Stomach (tissue), 4 donors: ENCODE results near the gene CYTH1.

Source experiments
- EP300 ChIP-seq: sonication (generic); formaldehyde crosslinking; IDR thresholded peaks from one replicate; pipeline ENCODE4 v1.6.1; 2017; ENCODE audit warnings: antibody characterized with exemption
- POLR2A ChIP-seq, 4 donors: fragments of 450-650 bp; IDR thresholded peaks; one replicate each; pipeline ENCODE4 v1.6.1; 2016; ENCODE audit warnings: antibody characterized with exemption in 4 of 4, control low read depth in 2 of 4, mild to moderate bottlenecking in 1 of 4, moderate library complexity in 1 of 4
- TF ChIP-seq, protein P1 (sequence below), 7 experiments: fragments of 450-650 bp in 4 of 7; fragments of 200-600 bp in 3 of 7; sonication (generic) in 3 of 7; IDR thresholded peaks; one replicate each; pipeline ENCODE4 v1.5.1; 2016 to 2019; ENCODE audit warnings: antibody characterized with exemption in 7 of 7, control low read depth in 2 of 7, mild to moderate bottlenecking in 1 of 7

DNA sequence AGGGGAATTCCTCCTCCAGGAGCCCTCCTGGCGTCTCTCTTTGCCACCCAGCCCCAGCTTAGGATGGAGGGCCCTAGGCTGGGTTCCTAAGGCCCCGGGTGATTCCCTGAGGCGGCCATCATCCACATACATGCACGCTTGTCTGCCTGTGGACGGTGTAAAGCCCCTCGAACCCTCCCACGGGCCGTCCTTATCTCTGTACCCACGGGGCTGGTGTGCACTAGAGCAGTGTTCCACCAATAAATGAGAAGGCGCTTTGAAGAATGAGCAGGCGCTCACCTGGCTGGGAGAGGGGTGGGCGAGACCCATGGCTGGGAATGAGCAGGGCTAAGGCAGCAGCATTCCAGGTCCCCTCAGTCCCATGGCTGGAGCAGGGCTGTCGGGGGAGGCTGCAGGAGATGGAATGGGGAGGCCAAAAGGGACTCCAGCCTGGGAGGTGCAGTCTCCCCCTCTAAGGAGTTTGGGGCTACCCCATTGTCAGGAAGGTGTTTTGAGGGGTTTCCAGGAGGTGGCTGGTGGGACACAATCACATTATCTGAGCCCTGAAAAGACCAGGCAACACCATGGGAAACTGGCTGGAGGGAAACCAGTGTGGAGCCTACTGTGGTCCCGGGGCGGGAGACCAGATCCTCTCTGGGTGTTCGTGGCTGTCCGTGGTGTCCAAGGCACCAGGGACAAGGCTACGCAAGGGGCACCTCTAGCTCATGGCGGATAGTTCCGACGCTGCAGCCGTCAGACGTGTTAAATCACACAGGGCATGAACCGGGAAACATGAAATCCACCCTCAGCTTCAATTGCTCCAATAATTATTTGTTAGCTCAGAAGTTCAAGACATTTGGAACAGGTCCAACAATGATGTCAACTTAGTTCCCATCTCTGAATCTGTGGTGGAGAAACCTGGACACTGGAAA is 117.3 kb downstream of the CYTH1 start:
- TF ChIP-seq POLR2A (IDR thresholded peaks at IDR 0.05) (no peak), EP300 (no peak)
- TF ChIP-seq, protein P1, sequence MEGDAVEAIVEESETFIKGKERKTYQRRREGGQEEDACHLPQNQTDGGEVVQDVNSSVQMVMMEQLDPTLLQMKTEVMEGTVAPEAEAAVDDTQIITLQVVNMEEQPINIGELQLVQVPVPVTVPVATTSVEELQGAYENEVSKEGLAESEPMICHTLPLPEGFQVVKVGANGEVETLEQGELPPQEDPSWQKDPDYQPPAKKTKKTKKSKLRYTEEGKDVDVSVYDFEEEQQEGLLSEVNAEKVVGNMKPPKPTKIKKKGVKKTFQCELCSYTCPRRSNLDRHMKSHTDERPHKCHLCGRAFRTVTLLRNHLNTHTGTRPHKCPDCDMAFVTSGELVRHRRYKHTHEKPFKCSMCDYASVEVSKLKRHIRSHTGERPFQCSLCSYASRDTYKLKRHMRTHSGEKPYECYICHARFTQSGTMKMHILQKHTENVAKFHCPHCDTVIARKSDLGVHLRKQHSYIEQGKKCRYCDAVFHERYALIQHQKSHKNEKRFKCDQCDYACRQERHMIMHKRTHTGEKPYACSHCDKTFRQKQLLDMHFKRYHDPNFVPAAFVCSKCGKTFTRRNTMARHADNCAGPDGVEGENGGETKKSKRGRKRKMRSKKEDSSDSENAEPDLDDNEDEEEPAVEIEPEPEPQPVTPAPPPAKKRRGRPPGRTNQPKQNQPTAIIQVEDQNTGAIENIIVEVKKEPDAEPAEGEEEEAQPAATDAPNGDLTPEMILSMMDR (IDR thresholded peaks at IDR 0.05): no peak
